Suppressor macrophage treated with lipopolysaccharide for 1 hour (primary cell): ENCODE data around the gene RBFOX2.
"Not testable (repeated sequence)": the region's sequence is repeated elsewhere in the genome, so short reads cannot be mapped to it uniquely, and the experiment has no call there.

ENCODE experiments used
- DNase-seq, 3 donors: peaks; one replicate each; pipeline ENCODE4 v3.0.0-alpha.2; 2020 to 2022

RBFOX2 gene

GRCh38 chr22:35731321-35731720 is 297.3 kb downstream of the RBFOX2 start:
- DNase-seq = no peak

- DNase-seq = no peak
Observed at GRCh38 chr22:35729309-35729698, 299.3 kb downstream of the RBFOX2 start.

GRCh38 chr22:35728639-35729308 is 299.9 kb downstream of the RBFOX2 start:
- DNase-seq = no peak

- no peak for DNase-seq
Observed at GRCh38 chr22:35727436-35727835, 301.2 kb downstream of the RBFOX2 start.

GRCh38 chr22:35726933-35727332 is 301.7 kb downstream of the RBFOX2 start:
- no peak for DNase-seq

GRCh38 chr22:35726398-35726797 is 302.2 kb downstream of the RBFOX2 start:
- DNase-seq = no peak

GRCh38 chr22:35725521-35725920 is 303.1 kb downstream of the RBFOX2 start:
- no peak for DNase-seq

GRCh38 chr22:35721960-35722359 is 306.7 kb downstream of the RBFOX2 start:
- DNase-seq = no peak

GRCh38 chr22:35719212-35719875 is 309.3 kb downstream of the RBFOX2 start:
- DNase-seq = no peak

GRCh38 chr22:35717572-35717971 is 311.1 kb downstream of the RBFOX2 start, which contains the start of gene APOL5:
TSS of gene APOL5 (plus strand) at chr22:35717872. CDS start at chr22:35717872, 0 bp downstream.
- DNase-seq = no peak

- DNase-seq = no peak
Observed at GRCh38 chr22:35712672-35713071, 316.0 kb downstream of the RBFOX2 start.

GRCh38 chr22:35711336-35711735 is 317.3 kb downstream of the RBFOX2 start:
- no peak for DNase-seq

GRCh38 chr22:35708917-35709316 is 319.7 kb downstream of the RBFOX2 start:
- DNase-seq = no peak

GRCh38 chr22:35708453-35708852 is 320.2 kb downstream of the RBFOX2 start:
- no peak for DNase-seq

GRCh38 chr22:35705141-35705540 is 323.5 kb downstream of the RBFOX2 start:
- DNase-seq = peak in 2 of 3 donors; percentile 22 to 47

GRCh38 chr22:35703861-35704584 is 324.6 kb downstream of the RBFOX2 start:
- no peak for DNase-seq

GRCh38 chr22:35699852-35700251 is 328.8 kb downstream of the RBFOX2 start:
- DNase-seq = not testable (repeated sequence)

GRCh38 chr22:35697142-35697541 is 331.5 kb downstream of the RBFOX2 start:
- DNase-seq = no peak

- DNase-seq = no peak
Observed at GRCh38 chr22:35695202-35695601, 333.4 kb downstream of the RBFOX2 start.

GRCh38 chr22:35690001-35690400 is 338.6 kb downstream of the RBFOX2 start:
- no peak for DNase-seq

GRCh38 chr22:35688913-35689675 is 339.5 kb downstream of the RBFOX2 start:
- DNase-seq = no peak
